Neutrophil (primary cell): ENCODE data around the gene KYAT1.

Experiments
- H3K27ac ChIP-seq: fragments of 200-600 bp; sonication (generic); 2 replicates; pipeline ENCODE4 v1.5.1; 2016; ENCODE audit warnings: mild to moderate bottlenecking, moderate library complexity
- H3K27me3 ChIP-seq: fragments of 200-600 bp; sonication (generic); 2 replicates; pipeline ENCODE4 v1.6.0; 2016; ENCODE audit warnings: mild to moderate bottlenecking
- H3K36me3 ChIP-seq: fragments of 200-600 bp; sonication (generic); 2 replicates; pipeline ENCODE4 v1.5.1; 2017
- H3K4me1 ChIP-seq, 2 experiments: fragments of 200-600 bp in 1 of 2; sonication (generic) in 1 of 2; 1 replicate in 1 of 2; 2 replicates in 1 of 2; pipeline versions ENCODE4 v1.5.1 to v1.6.1; 2013 to 2016; ENCODE audit warnings: low read depth in 1 of 2, low read length in 1 of 2, mild to moderate bottlenecking in 1 of 2, moderate library complexity in 1 of 2; ENCODE audit not compliant: control insufficient read depth in 1 of 2, insufficient read depth in 1 of 2
- H3K4me3 ChIP-seq, 2 experiments: fragments of 200-600 bp in 1 of 2; sonication (generic) in 1 of 2; 1 replicate in 1 of 2; 2 replicates in 1 of 2; pipeline ENCODE4 v1.5.1; 2013 to 2016; ENCODE audit warnings: low read depth in 1 of 2, low read length in 1 of 2, mild to moderate bottlenecking in 1 of 2, moderate library complexity in 1 of 2
- H3K9me3 ChIP-seq: fragments of 200-600 bp; sonication (generic); 2 replicates; pipeline ENCODE4 v1.5.1; 2016
- CTCF ChIP-seq: fragments of 200-600 bp; sonication (generic); IDR thresholded peaks from 2 replicates; pipeline ENCODE4 v1.5.1; 2016; ENCODE audit warnings: antibody characterized with exemption

Gene KYAT1

GRCh38 chr9:128921881-128922763 lies 40.4 kb upstream of the KYAT1 start:
- H3K4me1 ChIP-seq = peaks cover 4 to 7% of the 10 kb centered on the region in 2 experiments
- H3K27ac ChIP-seq = no peak overlapping the region
- no peak overlapping the region for H3K4me3 ChIP-seq
- peaks cover 18% of the 10 kb centered on the region for H3K36me3 ChIP-seq
- no peaks in the 10 kb centered on the region for H3K9me3 ChIP-seq
- H3K27me3 ChIP-seq = peaks cover 14% of the 10 kb centered on the region
- TF ChIP-seq CTCF = no peak

- TF ChIP-seq CTCF = no peak
- H3K36me3 ChIP-seq = peaks cover 30% of the 10 kb centered on the region
- no peak within 1 kb of the TSS for H3K4me3 ChIP-seq
- H3K27ac ChIP-seq = no peak within 1 kb of the TSS
- H3K4me1 ChIP-seq = peaks cover 4 to 7% of the 10 kb centered on the region in 2 experiments
- no peaks in the 10 kb centered on the region for H3K9me3 ChIP-seq
- H3K27me3 ChIP-seq = peaks cover 14% of the 10 kb centered on the region
Observed at GRCh38 chr9:128920381-128921058, 38.8 kb upstream of the KYAT1 start, which contains the start of gene PHYHD1. Gene PHYHD1 (plus strand): TSS chr9:128920982. CDS start chr9:128922324, 1,342 bp downstream.

- H3K4me3 ChIP-seq = no peak overlapping the region
- no peak overlapping the region for H3K27ac ChIP-seq
- H3K9me3 ChIP-seq = no peaks in the 10 kb centered on the region
- peaks cover 4 to 7% of the 10 kb centered on the region in 2 experiments for H3K4me1 ChIP-seq
- peaks cover 14% of the 10 kb centered on the region for H3K27me3 ChIP-seq
- H3K36me3 ChIP-seq = peaks cover 30% of the 10 kb centered on the region
- TF ChIP-seq CTCF = no peak
Observed at GRCh38 chr9:128919402-128920089, 37.8 kb upstream of the KYAT1 start.

GRCh38 chr9:128918921-128919320 lies 37.2 kb upstream of the KYAT1 start:
- TF ChIP-seq CTCF = no peak
- no peaks in the 10 kb centered on the region for H3K9me3 ChIP-seq
- H3K4me1 ChIP-seq = peaks cover 4 to 7% of the 10 kb centered on the region in 2 experiments
- no peak overlapping the region for H3K4me3 ChIP-seq
- peaks cover 30% of the 10 kb centered on the region for H3K36me3 ChIP-seq
- no peak overlapping the region for H3K27ac ChIP-seq
- H3K27me3 ChIP-seq = peaks cover 14% of the 10 kb centered on the region

GRCh38 chr9:128917151-128917849 lies 35.5 kb upstream of the KYAT1 start:
- H3K9me3 ChIP-seq = no peaks in the 10 kb centered on the region
- H3K36me3 ChIP-seq = peaks cover 37% of the 10 kb centered on the region
- H3K27me3 ChIP-seq = peaks cover 6% of the 10 kb centered on the region
- H3K4me1 ChIP-seq = peaks cover 0 to 4% of the 10 kb centered on the region in 2 experiments
- TF ChIP-seq CTCF = no peak
- no peak overlapping the region for H3K27ac ChIP-seq
- no peak overlapping the region for H3K4me3 ChIP-seq
